GM12878 (cell line): ENCODE measurements around the gene WWOX. TPM values are rescaled to one million over a fixed set of nuclear protein-coding genes. Genes with fewer than 3 reads are reported as not detected.

ENCODE experiments used
- ATAC-seq: fragments of 200-7000 bp; cut with Tn5 transposase; 3 replicates; pipeline ENCODE4 v1.9.1; 2020; ENCODE audit warnings: mild to moderate bottlenecking, moderate library complexity
- BruUV-seq: library from RNA; stranded (reverse); fragments of 400-500 nt; replicated peaks from 2 replicates; lab custom pipeline; 2021; lab: Mats Ljungman, UMichigan
- CTCF ChIA-PET: fragments of 300-600 bp; sonication (Branson Sonifier 250); formaldehyde crosslinking; extraction: SDS; loops from one replicate; lab custom pipeline; 2021; ENCODE audit warnings: inconsistent platforms; lab: Yijun Ruan, JAX
- POLR2A ChIA-PET: fragments of 350-600 bp; formaldehyde crosslinking; extraction: SDS; loops from one replicate; lab custom pipeline; 2021; ENCODE audit warnings: inconsistent platforms; lab: Charles Lee
- RAD21 ChIA-PET: fragments of 300-600 bp; sonication (Branson Sonifier 250); formaldehyde crosslinking; loops from one replicate; lab custom pipeline; 2023; ENCODE audit warnings: antibody characterized with exemption; ENCODE audit not compliant: unreplicated experiment; lab: Charles Lee
- SMC1A ChIA-PET: fragments of 300-600 bp; sonication (Branson Sonifier 250); formaldehyde crosslinking; loops from one replicate; lab custom pipeline; 2023; ENCODE audit not compliant: unreplicated experiment, uncharacterized antibody; lab: Charles Lee
- DNase-seq: peaks from one replicate; pipeline ENCODE4 v3.0.0-alpha.2; 2011; ENCODE audit warnings: low read depth, low spot score
- FAIRE-seq: peaks from 3 replicates; lab custom pipeline; 2011; peaks lifted over from hg19 to GRCh38; lab: Jason Lieb, UNC
- H2AFZ ChIP-seq: 2 replicates; pipeline ENCODE4 v1.6.0; 2011; ENCODE audit warnings: low read depth, low read length, control low read depth; ENCODE audit not compliant: control insufficient read depth
- H3K27ac ChIP-seq: 2 replicates; pipeline ENCODE4 v1.5.1; 2011; ENCODE audit warnings: control low read depth; ENCODE audit not compliant: control insufficient read depth, insufficient read depth
- H3K27me3 ChIP-seq, 2 experiments: replicated peaks in 1 of 2; 2 replicates each; pipeline versions ENCODE4 v1.6.0 to v1.6.1; 2011; ENCODE audit warnings: low read length in 1 of 2; ENCODE audit not compliant: control insufficient read depth in 2 of 2, insufficient read depth in 2 of 2
- H3K36me3 ChIP-seq, 2 experiments: 2 replicates each; pipeline ENCODE4 v1.5.1; 2011; ENCODE audit warnings: low read length in 1 of 2; ENCODE audit not compliant: control insufficient read depth in 2 of 2, insufficient read depth in 2 of 2
- H3K4me1 ChIP-seq: 2 replicates; pipeline ENCODE4 v1.6.1; 2011; ENCODE audit warnings: mild to moderate bottlenecking, low read length, moderate library complexity, mixed read lengths; ENCODE audit not compliant: control insufficient read depth, insufficient read depth
- H3K4me2 ChIP-seq: 2 replicates; pipeline ENCODE4 v1.6.0; 2011; ENCODE audit warnings: control low read depth; ENCODE audit not compliant: control insufficient read depth, insufficient read depth
- H3K4me3 ChIP-seq: fragments of 200-600 bp; sonication (generic); 2 replicates; pipeline ENCODE4 v1.5.1; 2016
- H3K79me2 ChIP-seq: 2 replicates; pipeline ENCODE4 v1.6.0; 2011; ENCODE audit warnings: low read length; ENCODE audit not compliant: control insufficient read depth, insufficient read depth
- H3K9ac ChIP-seq: 2 replicates; pipeline ENCODE4 v1.8.0; 2011; ENCODE audit warnings: low read length, control low read depth, mixed read lengths; ENCODE audit not compliant: control insufficient read depth, insufficient read depth
- H3K9me3 ChIP-seq: replicated peaks from 3 replicates; pipeline ENCODE4 v1.5.1; 2011; ENCODE audit warnings: mild to moderate bottlenecking, low read length; ENCODE audit not compliant: control insufficient read depth, insufficient read depth
- H4K20me1 ChIP-seq: 2 replicates; pipeline ENCODE4 v1.6.0; 2011; ENCODE audit not compliant: control insufficient read depth, insufficient read depth
- ATF3 ChIP-seq: IDR thresholded peaks from 2 replicates; pipeline ENCODE4 v1.6.1; 2011; ENCODE audit warnings: low read depth, mild to moderate bottlenecking, low read length, moderate library complexity, borderline replicate concordance; ENCODE audit errors: extremely low read depth
- BCL11A ChIP-seq: IDR thresholded peaks from 2 replicates; pipeline ENCODE4 v1.6.1; 2011; ENCODE audit warnings: low read depth, low read length
- CEBPZ ChIP-seq: fragments of 150-350 bp; IDR thresholded peaks from 2 replicates; pipeline ENCODE4 v1.6.1; 2016; ENCODE audit warnings: low read depth, low read length
- MLLT1 ChIP-seq: fragments of 450-650 bp; IDR thresholded peaks from 2 replicates; pipeline ENCODE4 v1.6.1; 2016; ENCODE audit warnings: mild to moderate bottlenecking
- MXI1 ChIP-seq: fragments of 150-350 bp; IDR thresholded peaks from 2 replicates; pipeline ENCODE4 v1.6.1; 2011; ENCODE audit warnings: low read depth, mild to moderate bottlenecking, inconsistent platforms, low read length, improper control_type of control experiment
- MYB ChIP-seq: fragments of 150-350 bp; IDR thresholded peaks from 2 replicates; pipeline ENCODE4 v1.6.1; 2014; ENCODE audit warnings: mild to moderate bottlenecking, low read depth, low read length, borderline replicate concordance
- NFYB ChIP-seq: IDR thresholded peaks from 2 replicates; pipeline ENCODE4 v1.6.1; 2011; ENCODE audit warnings: low read depth, mild to moderate bottlenecking, low read length, improper control_type of control experiment, moderate library complexity; ENCODE audit not compliant: insufficient read depth
- NR2C1 ChIP-seq: fragments of 450-650 bp; IDR thresholded peaks from 2 replicates; pipeline ENCODE4 v1.6.1; 2017; ENCODE audit warnings: antibody characterized with exemption, mild to moderate bottlenecking, moderate library complexity
- RAD51 ChIP-seq: fragments of 450-650 bp; IDR thresholded peaks from 2 replicates; pipeline ENCODE4 v1.6.1; 2016; ENCODE audit warnings: moderate library complexity, mild to moderate bottlenecking, inconsistent platforms
- RFX5 ChIP-seq: IDR thresholded peaks from 2 replicates; pipeline ENCODE4 v1.6.1; 2011; ENCODE audit warnings: low read depth, low read length, improper control_type of control experiment
- SIN3A ChIP-seq: IDR thresholded peaks from 2 replicates; pipeline ENCODE4 v1.6.1; 2012; ENCODE audit warnings: low read depth, low read length, improper control_type of control experiment
- ZBED1 ChIP-seq: IDR thresholded peaks from 2 replicates; pipeline ENCODE4 v1.6.1; 2016; ENCODE audit warnings: borderline replicate concordance
- ZBTB11 ChIP-seq: fragments of 450-650 bp; formaldehyde crosslinking; IDR thresholded peaks from 2 replicates; pipeline ENCODE4 v1.5.0; 2022; ENCODE audit warnings: mild to moderate bottlenecking, missing genetic modification characterization
- ZNF384 ChIP-seq: IDR thresholded peaks from 2 replicates; pipeline ENCODE4 v1.6.1; 2012; ENCODE audit warnings: low read depth, mild to moderate bottlenecking, low read length, improper control_type of control experiment, borderline replicate concordance
- ZNF622 ChIP-seq: fragments of 450-650 bp; IDR thresholded peaks from 2 replicates; pipeline ENCODE4 v1.6.1; 2017; ENCODE audit warnings: mild to moderate bottlenecking, inconsistent platforms
- WGBS: methylation state at CpG from one replicate; pipeline ENCODE4 v1.1.6; 2016; ENCODE audit warnings: low lambda C conversion rate; ENCODE audit not compliant: insufficient replicate concordance, insufficient coverage; ENCODE audit errors: missing lambda C conversion rate; 5-methylcytosine and 5-hydroxymethylcytosine counted together
- in situ Hi-C: fragments of 300-500 bp; cut with MboI; formaldehyde crosslinking; loops from 9 replicates; pipeline ENCODE4 v1.14.3; 2018; ENCODE audit warnings: mixed read lengths
- intact Hi-C: fragments of 100-400 bp; cut with micrococcal nuclease; formaldehyde crosslinking; loops from one replicate; pipeline ENCODE4 v1.14.2; 2022; ENCODE audit not compliant: unreplicated experiment
- polyA plus RNA-seq, 11 experiments: library from polyadenylated mRNA; depleted of rRNA in 4 of 11; unstranded in 6 of 11; stranded (reverse) in 5 of 11; fragments of >200 nt; fragmentation: Nextera tagmentation in 4 of 11; fragmentation: Illumina TruSeq in 1 of 11; extraction: Ambion mirVana in 4 of 11; extraction: Trizol in 1 of 11; gene quantifications; 1 replicate in 1 of 11; 2 replicates in 10 of 11; pipeline versions ENCODE4 v1.2.1 to v1.2.3, GENCODE V29; 2011 to 2016; ENCODE audit warnings: inconsistent platforms in 2 of 11, missing spikeins in 2 of 11, low read depth in 1 of 11
- total RNA-seq, 4 experiments: library from RNA; depleted of rRNA in 3 of 4; stranded (reverse); fragments of >200 nt in 3 of 4; fragmentation: Illumina TruSeq in 1 of 4; extraction: Trizol in 1 of 4; gene quantifications; 2 replicates each; pipeline versions ENCODE4 v1.2.1 to v1.2.3, GENCODE V29; 2013 to 2021

Gene WWOX
- total and polyA plus RNA-seq, 10 of the 15 experiments (the other 5 are each of a cell fraction or from before 2014, with no cell fraction given), result 2.8 to 24.4 (median 17.8) TPM

- ChIA-PET POLR2A (no interaction called here), SMC1A (no interaction called here), CTCF (no interaction called here), RAD21 (no interaction called here)
- no peaks in the 10 kb centered on the region for H3K79me2 ChIP-seq
- intact Hi-C loops, result no loop called here
- H3K27me3 ChIP-seq, result no peaks in the 10 kb centered on the region
- BruUV-seq, result no TSS peak
- H3K27ac ChIP-seq, result no peak overlapping the region
- no peak overlapping the region for H2AFZ ChIP-seq
- in situ Hi-C loops, result no loop called here
- H3K4me3 ChIP-seq, result no peak overlapping the region
- DNase-seq (no peak), FAIRE-seq (no peak), ATAC-seq (no peak)
- no peak for TF ChIP-seq ZNF384
- no peak for TF ChIP-seq MXI1
- no peak for TF ChIP-seq ATF3
- no peak for TF ChIP-seq RFX5
- no peak for TF ChIP-seq MYB
- TF ChIP-seq RAD51, result no peak
- no peak for TF ChIP-seq ZNF622
- TF ChIP-seq NR2C1, result no peak
- TF ChIP-seq BCL11A, result no peak
- no peak for TF ChIP-seq CEBPZ
- no peak for TF ChIP-seq MLLT1
- TF ChIP-seq NFYB, result no peak
- TF ChIP-seq SIN3A, result no peak
- no peak for TF ChIP-seq ZBED1
- TF ChIP-seq ZBTB11 (CRISPR knock-in tag), result no peak
- no peaks in the 10 kb centered on the region for H4K20me1 ChIP-seq
- H3K4me2 ChIP-seq, result no peak overlapping the region
- H3K4me1 ChIP-seq, result no peaks in the 10 kb centered on the region
- H3K36me3 ChIP-seq, result no peaks in the 10 kb centered on the region
- no peaks in the 10 kb centered on the region for H3K9me3 ChIP-seq
- 73% methylated on average over 5 of the region's 5 CpGs for WGBS
- no peak overlapping the region for H3K9ac ChIP-seq
Measured at GRCh38 chr16:78591682-78592103, 492.2 kb downstream of the WWOX start.
